ENCODE results near the gene PCOLCE2.

GRCh38 chr3:142809259-142809658 lies 79.6 kb downstream of the PCOLCE2 start:
- TF ChIP-seq CTCF (IDR thresholded peaks at IDR 0.05 in 2 of 3, conservative IDR thresholded peaks at IDR 0.05 in 1 of 3; ENCODE audit: borderline replicate concordance in 1 of 3, insufficient read depth in 1 of 3, low read depth in 2 of 3, low read length in 2 of 3), result no peak
- TF ChIP-seq POLR2A (IDR thresholded peaks at IDR 0.05; ENCODE audit: borderline replicate concordance, extremely low read depth, insufficient read depth, insufficient read length), result no peak
- TF ChIP-seq POLR2AphosphoS5 (IDR thresholded peaks at IDR 0.05; ENCODE audit: low read depth, low read length), result no peak
- no peak for TF ChIP-seq RAD21 (IDR thresholded peaks at IDR 0.05; ENCODE audit: low read depth)
- TF ChIP-seq EZH2phosphoT487 (IDR thresholded peaks at IDR 0.05; ENCODE audit: borderline replicate concordance), result no peak
- TF ChIP-seq JUND (IDR thresholded peaks at IDR 0.05), result no peak
- no peak for TF ChIP-seq CEBPB (IDR thresholded peaks at IDR 0.05; ENCODE audit: low read depth)
- TF ChIP-seq, protein P1, sequence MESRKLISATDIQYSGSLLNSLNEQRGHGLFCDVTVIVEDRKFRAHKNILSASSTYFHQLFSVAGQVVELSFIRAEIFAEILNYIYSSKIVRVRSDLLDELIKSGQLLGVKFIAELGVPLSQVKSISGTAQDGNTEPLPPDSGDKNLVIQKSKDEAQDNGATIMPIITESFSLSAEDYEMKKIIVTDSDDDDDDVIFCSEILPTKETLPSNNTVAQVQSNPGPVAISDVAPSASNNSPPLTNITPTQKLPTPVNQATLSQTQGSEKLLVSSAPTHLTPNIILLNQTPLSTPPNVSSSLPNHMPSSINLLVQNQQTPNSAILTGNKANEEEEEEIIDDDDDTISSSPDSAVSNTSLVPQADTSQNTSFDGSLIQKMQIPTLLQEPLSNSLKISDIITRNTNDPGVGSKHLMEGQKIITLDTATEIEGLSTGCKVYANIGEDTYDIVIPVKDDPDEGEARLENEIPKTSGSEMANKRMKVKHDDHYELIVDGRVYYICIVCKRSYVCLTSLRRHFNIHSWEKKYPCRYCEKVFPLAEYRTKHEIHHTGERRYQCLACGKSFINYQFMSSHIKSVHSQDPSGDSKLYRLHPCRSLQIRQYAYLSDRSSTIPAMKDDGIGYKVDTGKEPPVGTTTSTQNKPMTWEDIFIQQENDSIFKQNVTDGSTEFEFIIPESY (IDR thresholded peaks at IDR 0.05; ENCODE audit: extremely low read depth, insufficient replicate concordance, low read length), result no peak
- TF ChIP-seq EZH2 (IDR thresholded peaks at IDR 0.05), result no peak
- no peak for TF ChIP-seq SIN3A (IDR thresholded peaks at IDR 0.05; ENCODE audit: low read depth)
- TF ChIP-seq SP1 (IDR thresholded peaks at IDR 0.05; ENCODE audit: low read depth), result no peak

Measured in HCT116 (cell line).